Measurements from ENCODE around the gene IL2RA. TPM values are rescaled to one million over a fixed set of nuclear protein-coding genes. Genes with fewer than 3 reads are reported as not detected.
A peak's percentile ranks its signal among the peaks of the same experiment; 100 is the strongest.
"Not testable (repeated sequence)": the region's sequence is repeated elsewhere in the genome, so short reads cannot be mapped to it uniquely, and the experiment has no call there.

Gene IL2RA
- polyA plus RNA-seq, 3 donors, result 0.17 TPM; not detected in 2

DNA sequence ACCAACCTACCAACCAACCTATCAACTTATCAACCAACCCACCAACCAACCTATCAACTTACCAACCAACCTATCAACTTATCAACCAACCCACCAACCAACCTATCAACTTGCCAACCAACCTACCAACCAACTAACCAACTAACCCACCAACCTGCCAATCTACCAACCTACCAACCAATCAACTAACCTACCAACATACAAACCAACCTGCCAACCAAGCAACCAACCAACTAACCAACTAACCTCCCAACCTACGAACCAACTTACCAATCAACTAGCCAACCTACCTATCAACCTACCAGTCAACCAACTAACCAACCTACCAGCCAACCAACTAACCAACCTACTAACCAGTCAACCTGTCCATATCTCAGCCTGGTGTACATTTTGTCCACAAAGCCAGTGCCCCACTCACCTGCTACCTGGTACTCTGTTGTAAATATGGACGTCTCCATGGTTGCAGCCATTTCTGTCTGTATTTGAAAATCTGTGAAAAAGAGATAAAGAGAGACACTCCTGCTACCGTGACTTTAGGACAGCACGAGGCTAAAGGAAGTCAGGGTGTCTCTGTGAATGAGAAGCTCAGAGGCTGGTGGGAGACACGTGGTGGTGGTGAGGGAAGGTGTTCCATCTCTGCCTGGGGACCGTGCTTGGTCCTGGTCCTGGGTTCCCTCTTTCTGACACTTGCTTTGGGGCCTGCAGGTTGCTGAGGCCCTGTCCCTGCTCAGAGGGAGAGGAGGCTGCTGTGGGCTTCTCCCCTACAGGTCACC, 43.0 kb downstream of the IL2RA start:
- DNase-seq (ENCODE audit: low read depth in 3 of 3, low spot score in 2 of 3), result no peak

- no peak for DNase-seq (ENCODE audit: low read depth in 3 of 3, low spot score in 2 of 3)
These were observed 43.7 kb downstream of the IL2RA start for GRCh38 chr10:6018422-6018821.

- DNase-seq (ENCODE audit: low read depth in 3 of 3, low spot score in 2 of 3), result no peak
These were observed 44.3 kb downstream of the IL2RA start for GRCh38 chr10:6017781-6018354.

GRCh38 chr10:6014241-6014761, 47.9 kb downstream of the IL2RA start:
- DNase-seq (ENCODE audit: low read depth in 3 of 3, low spot score in 2 of 3), result peak in 2 of 3 donors; percentile 16

GRCh38 chr10:6013413-6014192, 48.6 kb downstream of the IL2RA start:
- DNase-seq (ENCODE audit: low read depth in 3 of 3, low spot score in 2 of 3), result no peak

DNA sequence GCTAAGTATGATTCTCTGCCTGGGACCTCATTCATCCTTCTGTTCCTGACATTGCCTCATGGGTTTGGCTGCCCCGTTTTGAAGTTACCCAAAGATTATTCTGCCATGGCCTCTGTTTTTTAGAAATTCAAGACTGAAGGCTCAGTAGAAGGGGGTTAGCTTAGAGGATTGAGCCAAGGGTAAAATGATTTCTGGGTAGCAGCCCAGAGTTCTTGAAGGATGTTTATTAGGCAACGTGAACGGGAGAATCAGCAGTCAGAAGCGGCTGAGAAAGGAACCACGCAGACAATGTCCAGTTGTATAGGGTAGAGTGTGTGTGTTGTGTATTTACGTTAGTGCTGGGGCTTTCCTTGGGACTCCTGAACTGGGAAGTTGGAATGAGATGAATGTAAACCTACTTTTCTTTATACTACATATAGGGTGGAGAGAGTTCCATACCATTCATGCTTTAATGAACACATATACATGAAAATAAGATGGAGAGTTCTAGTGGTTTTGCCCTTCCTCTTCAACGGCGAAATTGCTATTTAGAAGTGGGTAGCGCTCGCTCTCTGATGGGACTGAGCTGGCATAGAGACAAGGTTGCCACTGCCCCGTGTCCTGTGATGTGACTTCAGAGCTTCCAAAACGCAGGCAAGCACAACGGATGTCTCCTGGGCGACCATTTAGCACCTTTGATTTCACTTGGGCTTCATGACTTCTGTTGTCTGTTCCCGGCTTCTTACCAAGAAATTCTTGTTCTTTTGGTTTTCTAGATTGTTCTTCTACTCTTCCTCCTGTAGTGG, 49.9 kb downstream of the IL2RA start:
- DNase-seq (ENCODE audit: low read depth in 3 of 3, low spot score in 2 of 3), result no peak

GRCh38 chr10:6011558-6011957, 50.6 kb downstream of the IL2RA start:
- DNase-seq (ENCODE audit: low read depth in 3 of 3, low spot score in 2 of 3), result no peak

GRCh38 chr10:6010569-6010968, 51.6 kb downstream of the IL2RA start:
- no peak for DNase-seq (ENCODE audit: low read depth in 3 of 3, low spot score in 2 of 3)

GRCh38 chr10:6009961-6010360, 52.2 kb downstream of the IL2RA start:
- no peak for DNase-seq (ENCODE audit: low read depth in 3 of 3, low spot score in 2 of 3)

DNA sequence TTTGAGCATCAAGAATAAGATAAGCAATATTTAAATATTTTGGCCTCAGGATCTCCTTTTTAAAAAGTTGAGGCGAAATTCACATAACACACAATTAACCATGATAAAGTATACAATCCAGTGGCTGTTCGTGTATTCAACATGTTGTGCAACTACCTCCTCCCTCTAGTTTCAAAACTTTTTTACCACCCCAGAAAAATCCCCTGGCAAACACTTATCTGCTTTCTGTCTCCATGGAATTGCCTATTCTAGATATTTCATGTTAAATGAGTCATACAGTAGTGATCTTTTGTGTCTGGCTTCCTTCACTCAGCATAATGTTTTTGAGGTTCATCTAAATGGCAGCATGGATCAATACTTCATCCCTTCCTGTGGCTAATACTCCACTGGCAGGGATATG, 53.0 kb downstream of the IL2RA start:
- no peak for DNase-seq (ENCODE audit: low read depth in 3 of 3, low spot score in 2 of 3)

DNA sequence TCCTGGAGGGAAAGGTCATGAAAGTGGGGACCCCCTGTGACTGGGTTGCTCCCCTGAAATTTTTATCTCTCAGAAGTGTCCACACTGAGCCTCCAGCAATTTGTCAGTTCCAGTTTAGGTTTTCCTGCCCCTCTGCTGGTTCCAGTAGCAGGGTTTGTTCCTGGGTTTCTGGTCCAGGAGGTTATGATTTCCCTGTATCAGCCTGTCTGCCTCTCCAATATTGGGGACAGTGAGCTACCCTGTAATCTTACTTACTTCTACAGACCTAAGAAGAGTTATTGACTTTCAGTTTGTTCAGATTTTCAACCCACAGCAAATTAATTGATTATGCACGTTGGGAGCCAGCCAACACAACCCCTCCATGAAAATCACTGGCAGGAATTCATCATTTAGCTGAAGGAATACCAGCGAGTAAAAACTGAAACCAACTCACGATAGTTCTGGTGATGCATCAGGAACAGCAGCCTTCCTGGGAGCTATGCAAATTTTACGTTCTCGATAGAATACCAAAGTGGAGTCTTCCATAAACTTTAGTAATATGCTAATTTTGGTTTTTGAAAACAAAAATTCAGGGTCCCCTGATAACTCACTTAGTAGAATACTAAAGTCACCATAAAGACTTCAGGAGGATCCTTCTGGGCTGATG, 53.5 kb downstream of the IL2RA start:
- no peak for DNase-seq (ENCODE audit: low read depth in 3 of 3, low spot score in 2 of 3)

GRCh38 chr10:6006991-6007390, 55.2 kb downstream of the IL2RA start:
- DNase-seq (ENCODE audit: low read depth in 3 of 3, low spot score in 2 of 3), result no peak

DNA sequence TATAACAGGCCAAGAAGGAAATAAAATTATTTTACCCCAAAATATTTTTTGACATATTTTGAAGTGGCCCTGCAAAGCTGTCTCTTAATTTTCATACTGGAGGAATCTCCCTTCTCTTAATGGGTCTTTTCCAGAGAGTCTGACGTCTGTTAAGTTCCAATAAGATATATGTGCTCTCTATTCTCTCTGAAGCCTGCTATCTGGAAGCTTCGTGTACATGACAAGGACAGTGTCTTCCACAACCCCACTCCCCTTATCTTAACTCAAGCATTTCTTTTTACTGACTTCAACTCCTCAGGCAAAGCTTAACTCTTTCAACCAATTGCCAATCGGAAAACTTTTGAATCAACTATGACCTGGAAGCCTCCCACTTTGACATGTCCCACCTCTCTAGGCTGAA, 55.6 kb downstream of the IL2RA start:
- DNase-seq (ENCODE audit: low read depth in 3 of 3, low spot score in 2 of 3), result no peak

GRCh38 chr10:6005856-6006395, 56.2 kb downstream of the IL2RA start:
- DNase-seq (ENCODE audit: low read depth in 3 of 3, low spot score in 2 of 3), result no peak

- not testable (repeated sequence) for DNase-seq (ENCODE audit: low read depth in 3 of 3, low spot score in 2 of 3)
These were observed 56.9 kb downstream of the IL2RA start for GRCh38 chr10:6005161-6005804.

DNA sequence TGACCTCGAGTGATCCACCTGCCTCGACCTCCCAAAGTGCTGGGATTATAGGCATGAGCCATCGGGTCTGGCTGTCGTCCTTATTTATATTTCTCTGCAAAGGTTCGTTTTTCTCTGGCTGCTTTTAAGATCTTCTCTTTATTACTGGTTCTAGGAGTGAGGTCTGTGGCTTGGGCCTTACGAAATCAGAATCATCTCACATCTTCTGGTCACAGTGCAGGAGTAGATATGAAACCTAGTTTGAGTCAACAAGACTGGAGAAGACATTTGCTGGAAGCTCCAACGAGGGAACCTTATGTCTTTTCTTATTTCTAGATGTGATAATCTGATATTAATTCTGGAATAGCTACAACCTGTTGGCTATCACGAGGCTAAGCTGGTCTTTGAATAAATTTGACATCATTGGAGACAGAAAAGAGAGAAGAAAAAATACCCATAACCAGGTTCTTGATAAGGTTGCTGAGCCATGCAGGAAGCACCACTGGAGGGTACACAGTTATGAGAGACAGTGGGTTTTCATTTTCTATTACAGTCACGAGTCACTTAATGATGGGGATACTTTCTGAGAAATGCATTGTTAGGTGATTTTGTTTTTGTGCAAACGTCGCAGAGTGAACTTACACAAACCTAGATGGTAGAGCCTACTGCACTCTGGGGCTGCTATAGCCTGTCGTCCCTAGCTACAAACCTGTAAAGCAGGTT, 59.2 kb downstream of the IL2RA start:
- no peak for DNase-seq (ENCODE audit: low read depth in 3 of 3, low spot score in 2 of 3)

GRCh38 chr10:5999440-6000165, 62.6 kb downstream of the IL2RA start:
- DNase-seq (ENCODE audit: low read depth in 3 of 3, low spot score in 2 of 3), result no peak

- no peak for DNase-seq (ENCODE audit: low read depth in 3 of 3, low spot score in 2 of 3)
These were observed 65.5 kb downstream of the IL2RA start for GRCh38 chr10:5996696-5997095.
